GM19455 (cell line): ENCODE results near the gene KCNQ2.

Experiments used
- ATAC-seq: cut with Tn5 transposase; IDR thresholded peaks from one replicate; pipeline ENCODE4 v1.9.1; 2021; ENCODE audit not compliant: unreplicated experiment

The KCNQ2 gene

GRCh38 chr20:63405102-63405730 lies 67.2 kb downstream of the KCNQ2 start:
- ATAC-seq, result no peak

GRCh38 chr20:63404129-63405085 lies 68.0 kb downstream of the KCNQ2 start:
- no peak for ATAC-seq

GRCh38 chr20:63403403-63404105 lies 68.9 kb downstream of the KCNQ2 start:
- no peak for ATAC-seq

- ATAC-seq, result no peak
Measured at GRCh38 chr20:63402860-63403220, 69.6 kb downstream of the KCNQ2 start.

GRCh38 chr20:63402181-63402859 lies 70.1 kb downstream of the KCNQ2 start:
- no peak for ATAC-seq

- ATAC-seq, result no peak
Measured at GRCh38 chr20:63401384-63402110, 70.9 kb downstream of the KCNQ2 start.

GRCh38 chr20:63400486-63401210 lies 71.8 kb downstream of the KCNQ2 start:
- no peak for ATAC-seq

GRCh38 chr20:63399596-63400375 lies 72.7 kb downstream of the KCNQ2 start:
- ATAC-seq, result no peak

- ATAC-seq, result no peak
Measured at GRCh38 chr20:63398744-63399514, 73.5 kb downstream of the KCNQ2 start.

- ATAC-seq, result no peak
Measured at GRCh38 chr20:63397946-63398450, 74.5 kb downstream of the KCNQ2 start.

- no peak for ATAC-seq
Measured at GRCh38 chr20:63397155-63397843, 75.2 kb downstream of the KCNQ2 start.

GRCh38 chr20:63396300-63396699 lies 76.2 kb downstream of the KCNQ2 start:
- no peak for ATAC-seq

GRCh38 chr20:63395723-63396122 lies 76.7 kb downstream of the KCNQ2 start:
- ATAC-seq, result no peak

GRCh38 chr20:63394920-63395455 lies 77.5 kb downstream of the KCNQ2 start:
- no peak for ATAC-seq

- ATAC-seq, result no peak
Measured at GRCh38 chr20:63394069-63394919, 78.2 kb downstream of the KCNQ2 start.

- ATAC-seq, result no peak
Measured at GRCh38 chr20:63393566-63393965, 78.9 kb downstream of the KCNQ2 start.
